GM23338 (cell line): Measurements from ENCODE around the gene TOGARAM1. TPM values are rescaled to one million over a fixed set of nuclear protein-coding genes. Genes with fewer than 3 reads are reported as not detected.

Experiments
- ATAC-seq: fragments of 200-7000 bp; cut with Tn5 transposase; 3 replicates; pipeline ENCODE4 v1.9.1; 2020
- DNase-seq: peaks from one replicate; pipeline ENCODE4 v3.0.0-alpha.2; 2015; ENCODE audit warnings: low spot score
- H2AFZ ChIP-seq: fragments of 200-600 bp; sonication (generic); 2 replicates; pipeline ENCODE4 v1.8.0; 2016; ENCODE audit warnings: antibody characterized with exemption, mild to moderate bottlenecking, moderate library complexity
- H3F3A ChIP-seq: fragments of 200-600 bp; sonication (generic); replicated peaks from 2 replicates; pipeline ENCODE4 v1.8.0; 2017; ENCODE audit warnings: antibody characterized with exemption, mixed run types, low read depth
- H3K27ac ChIP-seq: fragments of 200-600 bp; sonication (generic); 2 replicates; pipeline ENCODE4 v1.6.1; 2016; ENCODE audit warnings: low read depth
- H3K27me3 ChIP-seq: fragments of 200-600 bp; sonication (generic); 2 replicates; pipeline ENCODE4 v1.8.0; 2016; ENCODE audit warnings: mild to moderate bottlenecking, mixed run types, moderate library complexity; ENCODE audit not compliant: insufficient read depth
- H3K36me3 ChIP-seq: fragments of 200-600 bp; sonication (generic); 2 replicates; pipeline ENCODE4 v1.8.0; 2016; ENCODE audit warnings: mild to moderate bottlenecking; ENCODE audit not compliant: insufficient read depth
- H3K4me1 ChIP-seq: fragments of 200-600 bp; sonication (generic); 2 replicates; pipeline ENCODE4 v1.8.0; 2016; ENCODE audit warnings: mild to moderate bottlenecking, moderate library complexity; ENCODE audit not compliant: insufficient read depth
- H3K4me2 ChIP-seq: fragments of 200-600 bp; sonication (generic); 2 replicates; pipeline ENCODE4 v1.7.1; 2017; ENCODE audit warnings: mixed run types
- H3K4me3 ChIP-seq: fragments of 200-600 bp; sonication (generic); 2 replicates; pipeline ENCODE4 v1.6.1; 2016; ENCODE audit warnings: mixed run types
- H3K79me2 ChIP-seq: fragments of 200-600 bp; sonication (generic); replicated peaks from 2 replicates; pipeline ENCODE4 v1.8.0; 2017; ENCODE audit warnings: mild to moderate bottlenecking; ENCODE audit not compliant: insufficient read depth
- H3K9me2 ChIP-seq: fragments of 200-600 bp; sonication (generic); 2 replicates; pipeline ENCODE4 v1.8.0; 2017; ENCODE audit not compliant: insufficient read depth
- H4K20me1 ChIP-seq: fragments of 200-600 bp; sonication (generic); replicated peaks from 2 replicates; pipeline ENCODE4 v1.8.0; 2017; ENCODE audit warnings: mild to moderate bottlenecking; ENCODE audit not compliant: insufficient read depth
- H3K27ac Mint-ChIP-seq: 2 replicates; pipeline ENCODE4 v1.8.0; 2020; ENCODE audit warnings: inconsistent platforms, mild to moderate bottlenecking, moderate library complexity, mixed read lengths
- H3K27me3 Mint-ChIP-seq: 3 replicates; pipeline ENCODE4 v1.8.0; 2022; ENCODE audit warnings: low read depth, mild to moderate bottlenecking, moderate library complexity, mixed read lengths, inconsistent platforms; ENCODE audit not compliant: insufficient read depth, poor library complexity
- H3K36me3 Mint-ChIP-seq: 3 replicates; pipeline ENCODE4 v1.8.0; 2021; ENCODE audit warnings: low read depth, mild to moderate bottlenecking, inconsistent platforms, moderate library complexity, mixed read lengths
- H3K4me1 Mint-ChIP-seq: 3 replicates; pipeline ENCODE4 v1.8.0; 2020; ENCODE audit warnings: mild to moderate bottlenecking, inconsistent platforms, mixed read lengths
- H3K4me3 Mint-ChIP-seq: 3 replicates; pipeline ENCODE4 v1.8.0; 2021; ENCODE audit warnings: moderate library complexity, mild to moderate bottlenecking, inconsistent platforms, mixed read lengths
- H3K9me3 Mint-ChIP-seq: 3 replicates; pipeline ENCODE4 v1.8.0; 2020; ENCODE audit warnings: moderate library complexity, mild to moderate bottlenecking, inconsistent platforms, mixed read lengths
- CREB1 ChIP-seq: fragments of 250-450 bp; sonication (Bioruptor Pico); IDR thresholded peaks from 2 replicates; pipeline ENCODE4 v1.5.0; 2020; ENCODE audit warnings: low read depth, mild to moderate bottlenecking, moderate library complexity
- POLR2AphosphoS5 ChIP-seq: IDR thresholded peaks from 2 replicates; pipeline ENCODE4 v1.6.1; 2016; ENCODE audit warnings: antibody characterized with exemption, low read depth
- polyA plus RNA-seq: library from polyadenylated mRNA; unstranded; fragments of >200 nt; fragmentation: Nextera tagmentation; extraction: Ambion mirVana; gene quantifications from 2 replicates; pipeline ENCODE4 v1.2.1, GENCODE V29; 2016
- total RNA-seq: library from RNA; depleted of rRNA; stranded (reverse); fragments of >200 nt; shearing (Covaris generic); gene quantifications from 2 replicates; pipeline ENCODE4 v1.2.3, GENCODE V29; 2014
- TF ChIP-seq, protein P1 (sequence below): fragments of 250-450 bp; sonication (Bioruptor Pico); IDR thresholded peaks from 2 replicates; pipeline ENCODE4 v1.5.0; 2020; ENCODE audit warnings: mild to moderate bottlenecking, moderate library complexity
- TF ChIP-seq, protein P2 (sequence below): IDR thresholded peaks from one replicate; pipeline ENCODE4 v1.6.1; 2018; ENCODE audit warnings: antibody characterized with exemption; ENCODE audit not compliant: unreplicated experiment

The TOGARAM1 gene
- total and polyA plus RNA-seq, 2 experiments from 2014 or later: 9.6 to 9.8 TPM

DNA sequence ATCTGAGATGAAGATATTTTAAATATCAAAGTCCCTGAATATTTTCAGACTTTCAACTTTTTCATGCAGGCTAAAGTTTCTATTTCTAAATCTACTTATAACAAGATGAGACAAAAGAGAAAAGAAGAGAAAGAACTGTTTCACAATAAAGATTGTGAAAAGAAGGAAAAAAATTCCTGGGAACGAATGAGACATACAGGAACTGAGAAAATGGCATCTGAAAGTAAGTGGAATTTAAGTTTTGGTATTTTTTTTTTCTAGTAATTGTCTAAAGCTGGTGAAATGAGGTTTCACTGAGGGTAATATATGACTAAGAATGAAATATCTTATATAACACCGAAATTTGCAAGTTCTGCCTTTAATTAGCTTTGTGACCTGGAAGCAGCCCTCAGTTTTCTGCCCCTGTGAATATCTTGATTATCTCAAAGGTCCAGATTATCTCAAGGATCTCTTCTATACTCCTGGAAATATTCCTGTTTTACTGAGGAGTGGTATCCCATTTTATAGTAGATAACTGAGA lies 66.2 kb downstream of the TOGARAM1 start:
- no peaks in the 10 kb centered on the region for H3K79me2 ChIP-seq
- ATAC-seq (no peak), DNase-seq (no peak)
- no peak overlapping the region for H3K4me2 ChIP-seq
- H2AFZ ChIP-seq: no peak overlapping the region
- Mint-ChIP-seq H3K36me3 (peaks cover 6% of the 10 kb centered on the region), H3K4me1 (no peaks in the 10 kb centered on the region), H3K27ac (no peak overlapping the region), H3K4me3 (no peak overlapping the region), H3K27me3 (no peaks in the 10 kb centered on the region), H3K9me3 (no peaks in the 10 kb centered on the region)
- H3K9me2 ChIP-seq: no peaks in the 10 kb centered on the region
- H3K4me1 ChIP-seq: no peaks in the 10 kb centered on the region
- TF ChIP-seq POLR2AphosphoS5: no peak
- TF ChIP-seq, protein P1, sequence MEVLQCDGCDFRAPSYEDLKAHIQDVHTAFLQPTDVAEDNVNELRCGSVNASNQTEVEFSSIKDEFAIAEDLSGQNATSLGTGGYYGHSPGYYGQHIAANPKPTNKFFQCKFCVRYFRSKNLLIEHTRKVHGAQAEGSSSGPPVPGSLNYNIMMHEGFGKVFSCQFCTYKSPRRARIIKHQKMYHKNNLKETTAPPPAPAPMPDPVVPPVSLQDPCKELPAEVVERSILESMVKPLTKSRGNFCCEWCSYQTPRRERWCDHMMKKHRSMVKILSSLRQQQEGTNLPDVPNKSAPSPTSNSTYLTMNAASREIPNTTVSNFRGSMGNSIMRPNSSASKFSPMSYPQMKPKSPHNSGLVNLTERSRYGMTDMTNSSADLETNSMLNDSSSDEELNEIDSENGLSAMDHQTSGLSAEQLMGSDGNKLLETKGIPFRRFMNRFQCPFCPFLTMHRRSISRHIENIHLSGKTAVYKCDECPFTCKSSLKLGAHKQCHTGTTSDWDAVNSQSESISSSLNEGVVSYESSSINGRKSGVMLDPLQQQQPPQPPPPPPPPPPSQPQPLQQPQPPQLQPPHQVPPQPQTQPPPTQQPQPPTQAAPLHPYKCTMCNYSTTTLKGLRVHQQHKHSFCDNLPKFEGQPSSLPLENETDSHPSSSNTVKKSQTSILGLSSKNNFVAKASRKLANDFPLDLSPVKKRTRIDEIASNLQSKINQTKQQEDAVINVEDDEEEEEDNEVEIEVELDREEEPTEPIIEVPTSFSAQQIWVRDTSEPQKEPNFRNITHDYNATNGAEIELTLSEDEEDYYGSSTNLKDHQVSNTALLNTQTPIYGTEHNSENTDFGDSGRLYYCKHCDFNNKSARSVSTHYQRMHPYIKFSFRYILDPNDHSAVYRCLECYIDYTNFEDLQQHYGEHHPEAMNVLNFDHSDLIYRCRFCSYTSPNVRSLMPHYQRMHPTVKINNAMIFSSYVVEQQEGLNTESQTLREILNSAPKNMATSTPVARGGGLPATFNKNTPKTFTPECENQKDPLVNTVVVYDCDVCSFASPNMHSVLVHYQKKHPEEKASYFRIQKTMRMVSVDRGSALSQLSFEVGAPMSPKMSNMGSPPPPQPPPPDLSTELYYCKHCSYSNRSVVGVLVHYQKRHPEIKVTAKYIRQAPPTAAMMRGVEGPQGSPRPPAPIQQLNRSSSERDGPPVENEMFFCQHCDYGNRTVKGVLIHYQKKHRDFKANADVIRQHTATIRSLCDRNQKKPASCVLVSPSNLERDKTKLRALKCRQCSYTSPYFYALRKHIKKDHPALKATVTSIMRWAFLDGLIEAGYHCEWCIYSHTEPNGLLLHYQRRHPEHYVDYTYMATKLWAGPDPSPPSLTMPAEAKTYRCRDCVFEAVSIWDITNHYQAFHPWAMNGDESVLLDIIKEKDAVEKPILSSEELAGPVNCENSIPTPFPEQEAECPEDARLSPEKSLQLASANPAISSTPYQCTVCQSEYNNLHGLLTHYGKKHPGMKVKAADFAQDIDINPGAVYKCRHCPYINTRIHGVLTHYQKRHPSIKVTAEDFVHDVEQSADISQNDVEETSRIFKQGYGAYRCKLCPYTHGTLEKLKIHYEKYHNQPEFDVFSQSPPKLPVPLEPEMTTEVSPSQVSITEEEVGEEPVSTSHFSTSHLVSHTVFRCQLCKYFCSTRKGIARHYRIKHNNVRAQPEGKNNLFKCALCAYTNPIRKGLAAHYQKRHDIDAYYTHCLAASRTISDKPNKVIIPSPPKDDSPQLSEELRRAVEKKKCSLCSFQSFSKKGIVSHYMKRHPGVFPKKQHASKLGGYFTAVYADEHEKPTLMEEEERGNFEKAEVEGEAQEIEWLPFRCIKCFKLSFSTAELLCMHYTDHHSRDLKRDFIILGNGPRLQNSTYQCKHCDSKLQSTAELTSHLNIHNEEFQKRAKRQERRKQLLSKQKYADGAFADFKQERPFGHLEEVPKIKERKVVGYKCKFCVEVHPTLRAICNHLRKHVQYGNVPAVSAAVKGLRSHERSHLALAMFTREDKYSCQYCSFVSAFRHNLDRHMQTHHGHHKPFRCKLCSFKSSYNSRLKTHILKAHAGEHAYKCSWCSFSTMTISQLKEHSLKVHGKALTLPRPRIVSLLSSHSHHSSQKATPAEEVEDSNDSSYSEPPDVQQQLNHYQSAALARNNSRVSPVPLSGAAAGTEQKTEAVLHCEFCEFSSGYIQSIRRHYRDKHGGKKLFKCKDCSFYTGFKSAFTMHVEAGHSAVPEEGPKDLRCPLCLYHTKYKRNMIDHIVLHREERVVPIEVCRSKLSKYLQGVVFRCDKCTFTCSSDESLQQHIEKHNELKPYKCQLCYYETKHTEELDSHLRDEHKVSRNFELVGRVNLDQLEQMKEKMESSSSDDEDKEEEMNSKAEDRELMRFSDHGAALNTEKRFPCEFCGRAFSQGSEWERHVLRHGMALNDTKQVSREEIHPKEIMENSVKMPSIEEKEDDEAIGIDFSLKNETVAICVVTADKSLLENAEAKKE (CRISPR knock-in tag): no peak
- H4K20me1 ChIP-seq: no peaks in the 10 kb centered on the region
- H3K27ac ChIP-seq: no peak overlapping the region
- H3K36me3 ChIP-seq: no peaks in the 10 kb centered on the region
- no peaks in the 10 kb centered on the region for H3K27me3 ChIP-seq
- no peak overlapping the region for H3K4me3 ChIP-seq
- H3F3A ChIP-seq: no peaks in the 10 kb centered on the region

DNA sequence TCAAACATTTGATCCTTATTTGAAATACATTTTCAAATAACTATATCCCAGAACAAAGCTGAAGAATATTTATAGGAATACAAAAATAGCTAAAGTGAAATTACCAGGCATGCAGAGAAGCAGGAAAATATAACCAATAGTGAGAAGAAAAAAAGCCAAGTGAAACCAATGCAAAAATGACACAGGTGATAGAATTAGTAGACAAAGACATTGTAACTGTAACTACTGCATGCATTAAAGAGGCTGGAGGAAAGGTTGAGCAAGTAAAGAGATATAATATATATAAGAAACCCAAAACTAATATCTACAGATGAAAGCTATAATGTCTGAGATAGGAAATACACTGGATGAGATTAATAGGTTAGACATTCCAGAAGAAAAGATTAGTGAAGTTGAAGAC lies 72.7 kb downstream of the TOGARAM1 start:
- no peaks in the 10 kb centered on the region for H3K4me1 Mint-ChIP-seq
- DNase-seq (no peak), ATAC-seq (no peak)
- Histone ChIP-seq H3K27ac (no peak overlapping the region), H3F3A (no peaks in the 10 kb centered on the region), H3K9me2 (no peaks in the 10 kb centered on the region), H3K4me3 (no peak overlapping the region), H4K20me1 (no peaks in the 10 kb centered on the region), H3K36me3 (peaks cover 8% of the 10 kb centered on the region; the same call in 1 of the 2 replicates), H3K4me2 (no peak overlapping the region), H3K4me1 (no peaks in the 10 kb centered on the region), H3K79me2 (no peaks in the 10 kb centered on the region), H2AFZ (no peak overlapping the region), H3K27me3 (no peaks in the 10 kb centered on the region)
- no peak overlapping the region for H3K27ac Mint-ChIP-seq
- no peak overlapping the region for H3K4me3 Mint-ChIP-seq
- peaks cover 4% of the 10 kb centered on the region for H3K27me3 Mint-ChIP-seq
- peaks cover 49% of the 10 kb centered on the region for H3K36me3 Mint-ChIP-seq
- H3K9me3 Mint-ChIP-seq: peaks cover 24% of the 10 kb centered on the region
- TF ChIP-seq, protein P2, sequence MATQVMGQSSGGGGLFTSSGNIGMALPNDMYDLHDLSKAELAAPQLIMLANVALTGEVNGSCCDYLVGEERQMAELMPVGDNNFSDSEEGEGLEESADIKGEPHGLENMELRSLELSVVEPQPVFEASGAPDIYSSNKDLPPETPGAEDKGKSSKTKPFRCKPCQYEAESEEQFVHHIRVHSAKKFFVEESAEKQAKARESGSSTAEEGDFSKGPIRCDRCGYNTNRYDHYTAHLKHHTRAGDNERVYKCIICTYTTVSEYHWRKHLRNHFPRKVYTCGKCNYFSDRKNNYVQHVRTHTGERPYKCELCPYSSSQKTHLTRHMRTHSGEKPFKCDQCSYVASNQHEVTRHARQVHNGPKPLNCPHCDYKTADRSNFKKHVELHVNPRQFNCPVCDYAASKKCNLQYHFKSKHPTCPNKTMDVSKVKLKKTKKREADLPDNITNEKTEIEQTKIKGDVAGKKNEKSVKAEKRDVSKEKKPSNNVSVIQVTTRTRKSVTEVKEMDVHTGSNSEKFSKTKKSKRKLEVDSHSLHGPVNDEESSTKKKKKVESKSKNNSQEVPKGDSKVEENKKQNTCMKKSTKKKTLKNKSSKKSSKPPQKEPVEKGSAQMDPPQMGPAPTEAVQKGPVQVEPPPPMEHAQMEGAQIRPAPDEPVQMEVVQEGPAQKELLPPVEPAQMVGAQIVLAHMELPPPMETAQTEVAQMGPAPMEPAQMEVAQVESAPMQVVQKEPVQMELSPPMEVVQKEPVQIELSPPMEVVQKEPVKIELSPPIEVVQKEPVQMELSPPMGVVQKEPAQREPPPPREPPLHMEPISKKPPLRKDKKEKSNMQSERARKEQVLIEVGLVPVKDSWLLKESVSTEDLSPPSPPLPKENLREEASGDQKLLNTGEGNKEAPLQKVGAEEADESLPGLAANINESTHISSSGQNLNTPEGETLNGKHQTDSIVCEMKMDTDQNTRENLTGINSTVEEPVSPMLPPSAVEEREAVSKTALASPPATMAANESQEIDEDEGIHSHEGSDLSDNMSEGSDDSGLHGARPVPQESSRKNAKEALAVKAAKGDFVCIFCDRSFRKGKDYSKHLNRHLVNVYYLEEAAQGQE: no peak
- TF ChIP-seq CREB1: no peak
